ENCODE data around the gene ANTXR2. TPM values are rescaled to one million over a fixed set of nuclear protein-coding genes. Genes with fewer than 3 reads are reported as not detected.

Gene ANTXR2
- total and polyA plus RNA-seq, 2 donors (not counting 3 experiments of a cell fraction or from before 2014, with no cell fraction given), result 6.6 to 64.6 TPM

- ChIA-PET CTCF (no interaction called here), POLR2A (no interaction called here)
- dilution Hi-C loops (cut with MboI; ENCODE audit: extremely low pct_ligation_motif_present, low sequenced_read_pairs), result no loop called here
- Histone ChIP-seq H3K27ac (ENCODE audit: insufficient read depth, low read depth, low read length) (no peak overlapping the region), H3K4me2 (ENCODE audit: insufficient read depth, low read length) (no peak overlapping the region), H2AFZ (ENCODE audit: low read depth, low read length) (no peak overlapping the region), H3K4me3 (replicated peaks in 1 of 3; ENCODE audit: insufficient read depth in 1 of 3, low read depth in 1 of 3, low read length in 3 of 3) (no peak overlapping the region), H3K9me3 (replicated peaks; ENCODE audit: control insufficient read depth, insufficient read depth, low read length) (no peaks in the 10 kb centered on the region), H3K79me2 (ENCODE audit: control insufficient read depth, insufficient read depth, low read length) (no peaks in the 10 kb centered on the region), H3K9me1 (replicated peaks; ENCODE audit: control insufficient read depth, extremely low read depth, insufficient read depth, low read length) (no peaks in the 10 kb centered on the region), H3K4me1 (ENCODE audit: control insufficient read depth, extremely low read depth, insufficient read depth, low read length) (no peaks in the 10 kb centered on the region), H3K9ac (replicated peaks; ENCODE audit: extremely low read depth, insufficient read depth, low read length) (no peak overlapping the region), H3K36me3 (ENCODE audit: control insufficient read depth in 2 of 2, extremely low read depth in 1 of 2, insufficient read depth in 2 of 2, low read length in 2 of 2) (no peaks in the 10 kb centered on the region), H3K27me3 (ENCODE audit: control insufficient read depth in 2 of 2, insufficient read depth in 2 of 2, low read length in 2 of 2) (peaks cover 0 to 3% of the 10 kb centered on the region in 2 experiments), H4K20me1 (replicated peaks; ENCODE audit: control insufficient read depth, extremely low read depth, insufficient read depth, low read length) (no peaks in the 10 kb centered on the region)
- TF ChIP-seq POLR2A (IDR thresholded peaks at IDR 0.05; ENCODE audit: low read depth, low read length) (no peak), POLR2AphosphoS5 (IDR thresholded peaks at IDR 0.05; ENCODE audit: insufficient read depth, low read depth, low read length) (no peak), JUN (IDR thresholded peaks at IDR 0.05; ENCODE audit: borderline replicate concordance, insufficient read depth, insufficient read length, low read depth) (no peak), MYC (IDR thresholded peaks at IDR 0.05; ENCODE audit: low read depth, low read length) (no peak)
- intact Hi-C loops (cut with micrococcal nuclease), result no loop called here
- BruUV-seq (replicated peaks), result no TSS peak
- FAIRE-seq, result no peak
- no peak for DNase-seq (ENCODE audit: low read depth, low spot score)
Measured at GRCh38 chr4:79874197-79874596, 198.8 kb downstream of the ANTXR2 start.

GRCh38 chr4:79872738-79873137, 200.3 kb downstream of the ANTXR2 start:
- Histone ChIP-seq H3K27ac (ENCODE audit: insufficient read depth, low read depth, low read length) (no peak overlapping the region), H3K36me3 (ENCODE audit: control insufficient read depth in 2 of 2, extremely low read depth in 1 of 2, insufficient read depth in 2 of 2, low read length in 2 of 2) (no peaks in the 10 kb centered on the region), H3K9ac (replicated peaks; ENCODE audit: extremely low read depth, insufficient read depth, low read length) (no peak overlapping the region), H3K9me3 (replicated peaks; ENCODE audit: control insufficient read depth, insufficient read depth, low read length) (no peaks in the 10 kb centered on the region), H3K9me1 (replicated peaks; ENCODE audit: control insufficient read depth, extremely low read depth, insufficient read depth, low read length) (no peaks in the 10 kb centered on the region), H2AFZ (ENCODE audit: low read depth, low read length) (no peak overlapping the region), H4K20me1 (replicated peaks; ENCODE audit: control insufficient read depth, extremely low read depth, insufficient read depth, low read length) (no peaks in the 10 kb centered on the region), H3K4me2 (ENCODE audit: insufficient read depth, low read length) (no peak overlapping the region), H3K4me1 (ENCODE audit: control insufficient read depth, extremely low read depth, insufficient read depth, low read length) (no peaks in the 10 kb centered on the region), H3K79me2 (ENCODE audit: control insufficient read depth, insufficient read depth, low read length) (no peaks in the 10 kb centered on the region), H3K27me3 (ENCODE audit: control insufficient read depth in 2 of 2, insufficient read depth in 2 of 2, low read length in 2 of 2) (peaks cover 0 to 3% of the 10 kb centered on the region in 2 experiments), H3K4me3 (replicated peaks in 1 of 3; ENCODE audit: insufficient read depth in 1 of 3, low read depth in 1 of 3, low read length in 3 of 3) (no peak overlapping the region)
- FAIRE-seq (no peak), DNase-seq (ENCODE audit: low read depth, low spot score) (no peak)
- dilution Hi-C loops (cut with MboI; ENCODE audit: extremely low pct_ligation_motif_present, low sequenced_read_pairs), result no loop called here
- TF ChIP-seq, protein P1, sequence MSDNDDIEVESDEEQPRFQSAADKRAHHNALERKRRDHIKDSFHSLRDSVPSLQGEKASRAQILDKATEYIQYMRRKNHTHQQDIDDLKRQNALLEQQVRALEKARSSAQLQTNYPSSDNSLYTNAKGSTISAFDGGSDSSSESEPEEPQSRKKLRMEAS (IDR thresholded peaks at IDR 0.05; ENCODE audit: insufficient read depth, insufficient read length), result no peak
- no peak for TF ChIP-seq JUN (IDR thresholded peaks at IDR 0.05; ENCODE audit: borderline replicate concordance, insufficient read depth, insufficient read length, low read depth)
- TF ChIP-seq POLR2AphosphoS5 (IDR thresholded peaks at IDR 0.05; ENCODE audit: insufficient read depth, low read depth, low read length), result no peak
- no peak for TF ChIP-seq FOS (IDR thresholded peaks at IDR 0.05; ENCODE audit: borderline replicate concordance, insufficient read depth, low read length)
- no peak for TF ChIP-seq CTCF (IDR thresholded peaks at IDR 0.05; ENCODE audit: extremely low read depth in 1 of 2, insufficient read depth in 1 of 2, low read depth in 1 of 2, low read length in 2 of 2)
- no peak for TF ChIP-seq MYC (IDR thresholded peaks at IDR 0.05; ENCODE audit: low read depth, low read length)
- no peak for TF ChIP-seq POLR2A (IDR thresholded peaks at IDR 0.05; ENCODE audit: low read depth, low read length)
- no peak for TF ChIP-seq GATA2 (IDR thresholded peaks at IDR 0.05; ENCODE audit: insufficient read depth, insufficient read length, low read depth, low read length)
- TF ChIP-seq EZH2 (IDR thresholded peaks at IDR 0.05; ENCODE audit: borderline replicate concordance, low read depth, low read length, severe bottlenecking), result no peak
- BruUV-seq (replicated peaks), result no TSS peak
- POLR2A ChIA-PET, result no interaction called here
- intact Hi-C loops (cut with micrococcal nuclease), result no loop called here
- CTCF ChIA-PET, result no interaction called here

All from endothelial cell of umbilical vein (primary cell).